WERI-Rb-1 (cell line): ENCODE data around the gene STXBP2.

Source experiments
- DNase-seq: peaks from one replicate; pipeline ENCODE4 v3.0.0-alpha.2; 2020
- H3K27ac ChIP-seq: fragments of 250-450 bp; sonication (Bioruptor Pico); 2 replicates; pipeline ENCODE4 v1.5.1; 2020; ENCODE audit warnings: mild to moderate bottlenecking, moderate library complexity
- H3K27me3 ChIP-seq: fragments of 250-450 bp; sonication (Bioruptor Pico); 2 replicates; pipeline ENCODE4 v1.5.1; 2021; ENCODE audit warnings: mild to moderate bottlenecking, low read depth, moderate library complexity; ENCODE audit not compliant: insufficient read depth, severe bottlenecking
- H3K36me3 ChIP-seq: fragments of 250-450 bp; sonication (Bioruptor Pico); 2 replicates; pipeline ENCODE4 v1.5.1; 2020; ENCODE audit warnings: mild to moderate bottlenecking, moderate library complexity
- H3K4me3 ChIP-seq: 2 replicates; pipeline ENCODE4 v1.5.1; 2011; ENCODE audit warnings: low read depth, mild to moderate bottlenecking, control low read depth, low read length
- H3K9me3 ChIP-seq: fragments of 250-450 bp; sonication (Bioruptor Pico); 2 replicates; pipeline ENCODE4 v1.5.1; 2021; ENCODE audit warnings: mild to moderate bottlenecking, moderate library complexity; ENCODE audit not compliant: severe bottlenecking
- TF ChIP-seq, protein P1 (sequence below): IDR thresholded peaks from 2 replicates; pipeline ENCODE4 v1.5.1; 2011; ENCODE audit warnings: low read depth, mild to moderate bottlenecking, control low read depth, inconsistent platforms, low read length

Gene STXBP2

DNA sequence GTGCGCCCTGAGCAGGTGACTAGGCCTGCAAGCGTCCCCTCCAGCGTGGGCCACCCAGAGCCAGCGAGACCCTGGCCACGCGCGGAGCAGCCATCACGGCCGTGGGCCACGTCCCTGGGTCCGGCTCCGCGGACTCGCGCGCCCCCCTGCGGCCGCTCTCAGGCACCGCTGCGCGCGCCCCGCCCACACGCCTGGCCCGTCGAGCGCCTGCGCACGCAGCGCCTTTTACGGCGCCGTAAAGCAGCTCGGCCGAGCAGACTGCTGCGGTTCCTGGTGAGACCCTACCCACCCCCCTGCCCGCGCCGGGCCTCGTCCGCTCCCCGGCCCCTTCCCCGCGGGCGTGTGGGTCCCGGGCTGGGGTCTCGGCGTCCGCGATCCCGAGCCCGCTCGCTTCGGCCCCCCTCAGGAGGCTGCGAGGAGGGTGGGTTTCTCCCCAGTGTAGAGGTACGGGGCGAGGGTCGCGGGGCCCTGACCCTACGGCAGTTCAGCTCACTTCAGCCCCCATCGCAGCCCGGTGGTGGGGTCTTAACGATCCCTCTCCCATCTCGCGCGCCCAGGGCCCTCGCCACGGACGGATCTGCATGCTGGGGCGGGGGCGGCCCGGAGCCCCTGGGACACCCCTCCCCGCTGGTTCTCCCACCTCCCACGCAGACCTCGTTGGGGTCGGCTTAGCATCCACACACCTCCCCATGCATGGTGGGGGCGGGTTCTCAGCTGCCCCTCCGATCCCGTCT lies 43.9 kb downstream of the STXBP2 start, which contains the start of gene TRAPPC5:
Gene TRAPPC5 (plus strand): TSS at position 228 of the 734 bp plus-strand sequence. CDS start 1,421 bp downstream, outside the sequence.
- peak within 1 kb of the TSS; percentile 75 for H3K27ac ChIP-seq
- TF ChIP-seq, protein P1, sequence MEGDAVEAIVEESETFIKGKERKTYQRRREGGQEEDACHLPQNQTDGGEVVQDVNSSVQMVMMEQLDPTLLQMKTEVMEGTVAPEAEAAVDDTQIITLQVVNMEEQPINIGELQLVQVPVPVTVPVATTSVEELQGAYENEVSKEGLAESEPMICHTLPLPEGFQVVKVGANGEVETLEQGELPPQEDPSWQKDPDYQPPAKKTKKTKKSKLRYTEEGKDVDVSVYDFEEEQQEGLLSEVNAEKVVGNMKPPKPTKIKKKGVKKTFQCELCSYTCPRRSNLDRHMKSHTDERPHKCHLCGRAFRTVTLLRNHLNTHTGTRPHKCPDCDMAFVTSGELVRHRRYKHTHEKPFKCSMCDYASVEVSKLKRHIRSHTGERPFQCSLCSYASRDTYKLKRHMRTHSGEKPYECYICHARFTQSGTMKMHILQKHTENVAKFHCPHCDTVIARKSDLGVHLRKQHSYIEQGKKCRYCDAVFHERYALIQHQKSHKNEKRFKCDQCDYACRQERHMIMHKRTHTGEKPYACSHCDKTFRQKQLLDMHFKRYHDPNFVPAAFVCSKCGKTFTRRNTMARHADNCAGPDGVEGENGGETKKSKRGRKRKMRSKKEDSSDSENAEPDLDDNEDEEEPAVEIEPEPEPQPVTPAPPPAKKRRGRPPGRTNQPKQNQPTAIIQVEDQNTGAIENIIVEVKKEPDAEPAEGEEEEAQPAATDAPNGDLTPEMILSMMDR: peak; percentile 85
- H3K9me3 ChIP-seq: no peaks in the 10 kb centered on the region
- H3K27me3 ChIP-seq: no peaks in the 10 kb centered on the region
- peak; percentile 85 for DNase-seq
- H3K36me3 ChIP-seq: peaks cover 14% of the 10 kb centered on the region
- H3K4me3 ChIP-seq: peak within 1 kb of the TSS; percentile 94

DNA sequence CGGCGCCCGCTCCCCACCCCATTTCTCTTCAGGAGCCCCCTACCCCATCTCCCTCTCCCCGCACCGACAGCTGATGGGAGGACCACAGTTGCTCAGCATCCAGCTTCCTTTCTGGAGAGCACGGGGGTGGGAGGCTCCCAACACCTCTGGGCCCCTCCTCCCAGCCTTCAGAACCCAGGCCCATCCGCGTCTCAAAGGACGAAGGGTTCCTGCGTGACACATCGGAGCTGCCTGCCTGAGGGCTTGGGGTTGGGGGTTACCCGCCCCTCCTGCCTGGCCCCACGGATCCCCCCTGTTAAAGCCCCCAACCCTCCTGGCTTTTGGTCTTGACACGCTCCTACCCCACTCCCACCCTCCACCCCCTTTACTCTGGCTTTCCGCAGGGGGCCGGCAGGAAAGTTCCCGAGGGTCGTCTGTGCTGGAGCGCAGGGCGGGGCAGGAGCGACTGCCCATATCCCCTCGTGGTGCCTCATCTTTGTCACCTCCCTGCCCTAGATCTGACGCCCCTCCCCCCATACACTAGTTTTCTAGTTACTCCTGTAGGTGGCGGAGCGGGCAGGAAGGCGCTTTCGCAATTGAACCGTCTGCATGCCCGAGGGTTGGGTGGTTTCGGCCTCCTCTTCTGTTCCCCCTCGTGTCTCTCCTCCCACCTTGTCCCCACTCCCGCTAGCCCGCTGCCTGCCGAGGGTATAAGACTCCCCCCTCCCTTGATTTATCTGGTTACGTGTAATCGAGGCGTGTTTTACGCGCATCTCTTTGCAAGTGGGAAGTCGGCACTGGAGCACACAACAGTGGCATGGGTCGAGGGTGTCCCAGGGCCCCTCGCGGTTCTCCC lies 44.6 kb downstream of the STXBP2 start:
- peak; percentile 92 for DNase-seq
- H3K27ac ChIP-seq: peak overlapping the region; percentile 75

DNA sequence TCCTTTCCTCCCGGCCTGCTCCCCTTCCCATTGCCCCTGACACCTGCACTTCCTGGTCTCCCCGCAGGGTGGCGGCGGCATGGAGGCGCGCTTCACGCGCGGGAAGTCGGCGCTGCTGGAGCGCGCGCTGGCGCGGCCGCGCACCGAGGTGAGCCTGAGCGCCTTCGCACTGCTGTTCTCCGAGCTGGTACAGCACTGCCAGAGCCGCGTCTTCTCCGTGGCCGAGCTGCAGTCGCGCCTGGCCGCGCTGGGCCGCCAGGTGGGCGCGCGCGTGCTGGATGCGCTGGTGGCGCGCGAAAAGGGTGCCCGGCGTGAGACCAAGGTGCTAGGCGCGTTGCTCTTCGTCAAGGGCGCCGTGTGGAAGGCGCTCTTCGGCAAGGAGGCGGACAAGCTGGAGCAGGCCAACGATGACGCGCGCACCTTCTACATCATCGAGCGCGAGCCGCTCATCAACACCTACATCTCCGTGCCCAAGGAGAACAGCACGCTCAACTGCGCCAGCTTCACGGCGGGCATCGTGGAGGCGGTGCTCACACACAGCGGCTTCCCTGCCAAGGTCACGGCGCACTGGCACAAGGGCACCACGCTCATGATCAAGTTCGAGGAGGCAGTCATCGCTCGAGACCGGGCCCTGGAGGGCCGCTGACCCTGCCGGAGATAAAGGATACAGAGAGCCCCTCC lies 45.4 kb downstream of the STXBP2 start:
- Histone ChIP-seq H3K27me3 (no peaks in the 10 kb centered on the region), H3K4me3 (no peak overlapping the region), H3K9me3 (no peaks in the 10 kb centered on the region), H3K27ac (peak overlapping the region; percentile 52), H3K36me3 (peaks cover 14% of the 10 kb centered on the region)
- DNase-seq: no peak
- TF ChIP-seq, protein P1: no peak

More for the DNA sequence above, 44.6 kb downstream of the STXBP2 start:
- no peaks in the 10 kb centered on the region for H3K27me3 ChIP-seq
- TF ChIP-seq, protein P1: peak; percentile 80
- H3K36me3 ChIP-seq: peaks cover 14% of the 10 kb centered on the region
- peak overlapping the region; percentile 94 for H3K4me3 ChIP-seq
- no peaks in the 10 kb centered on the region for H3K9me3 ChIP-seq

DNA sequence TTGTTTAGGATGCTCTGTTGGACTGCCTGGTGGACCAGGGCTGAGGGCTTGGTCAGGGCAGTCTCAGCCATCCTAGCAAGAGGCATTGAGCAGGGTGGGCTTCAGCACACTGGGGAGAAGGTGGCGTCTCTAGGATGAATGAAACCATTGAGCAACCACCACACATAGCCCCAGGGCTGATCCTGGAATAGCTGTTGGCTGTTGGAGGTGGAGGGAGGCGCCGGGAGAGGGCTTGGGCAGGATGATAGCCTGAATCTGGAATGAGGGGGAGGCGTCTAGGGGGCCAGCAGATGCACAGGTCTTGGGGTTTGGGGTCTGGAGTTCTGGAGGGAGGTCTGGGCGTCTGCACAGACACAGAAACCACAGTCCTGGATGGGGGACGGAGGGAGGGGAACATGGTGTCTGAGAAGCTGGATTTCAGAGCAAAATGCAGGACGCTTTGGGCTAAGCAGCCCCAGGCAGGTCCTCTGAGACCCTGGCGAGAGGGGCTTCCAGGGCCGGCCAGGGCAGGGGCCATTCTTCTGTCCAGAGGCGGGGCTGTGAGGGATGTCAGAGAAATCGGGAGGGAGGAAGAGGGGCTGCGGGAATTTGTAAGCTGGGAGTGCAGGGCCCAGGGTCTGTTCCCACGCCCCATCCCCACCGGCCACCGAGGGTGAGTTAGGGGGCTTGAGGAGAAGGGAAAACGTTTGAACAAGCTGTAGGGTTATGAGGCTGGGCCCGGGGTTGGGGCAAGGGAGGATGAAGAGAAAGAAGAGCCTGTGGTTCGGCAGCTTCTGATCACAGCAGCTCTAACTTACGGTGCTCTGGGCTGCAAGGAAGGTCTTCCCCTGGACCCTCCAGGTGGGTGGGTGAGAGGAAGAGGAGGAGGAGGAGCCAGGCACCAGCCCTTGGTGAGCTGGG lies 48.9 kb downstream of the STXBP2 start:
- Histone ChIP-seq H3K9me3 (no peaks in the 10 kb centered on the region), H3K4me3 (no peak overlapping the region), H3K27ac (no peak overlapping the region), H3K27me3 (no peaks in the 10 kb centered on the region), H3K36me3 (peaks cover 14% of the 10 kb centered on the region)
- DNase-seq: no peak
- TF ChIP-seq, protein P1: no peak

DNA sequence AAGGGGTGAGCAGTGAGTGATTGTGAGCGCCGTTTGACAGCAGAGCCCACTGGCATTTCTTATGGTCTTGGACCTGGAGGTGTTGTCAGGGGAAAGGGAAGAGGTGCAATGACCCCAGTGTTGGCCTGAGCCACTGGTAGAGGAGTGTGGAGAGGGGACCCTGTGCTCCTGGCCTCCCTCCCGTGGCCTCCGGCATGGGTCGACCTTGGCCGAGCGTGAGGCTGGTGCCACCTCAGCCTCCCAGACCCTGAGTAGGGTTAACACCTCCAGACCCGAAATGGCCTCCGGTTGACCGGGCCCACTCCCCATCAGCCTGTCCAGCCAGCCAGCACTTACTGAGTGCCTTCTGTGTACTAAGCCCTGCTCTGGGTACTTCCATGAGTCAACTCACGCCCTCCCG lies 50.3 kb downstream of the STXBP2 start:
- TF ChIP-seq, protein P1: no peak

More for the DNA sequence above, 50.3 kb downstream of the STXBP2 start:
- Histone ChIP-seq H3K36me3 (peaks cover 14% of the 10 kb centered on the region), H3K27ac (no peak overlapping the region), H3K4me3 (no peak overlapping the region), H3K27me3 (no peaks in the 10 kb centered on the region), H3K9me3 (no peaks in the 10 kb centered on the region)
- no peak for DNase-seq
